ENCODE results near the gene CHRNB4.

GRCh38 chr15:78676424-78677110 lies 35.6 kb upstream of the CHRNB4 start:
- TF ChIP-seq CREB5 (CRISPR knock-in tag; IDR thresholded peaks at IDR 0.05; ENCODE audit: low read depth): no peak
- no peak for TF ChIP-seq SNAI2 (CRISPR knock-in tag; IDR thresholded peaks at IDR 0.05)
- TF ChIP-seq PATZ1 (CRISPR knock-in tag; IDR thresholded peaks at IDR 0.05; ENCODE audit: borderline replicate concordance): no peak
- TF ChIP-seq, protein P1, sequence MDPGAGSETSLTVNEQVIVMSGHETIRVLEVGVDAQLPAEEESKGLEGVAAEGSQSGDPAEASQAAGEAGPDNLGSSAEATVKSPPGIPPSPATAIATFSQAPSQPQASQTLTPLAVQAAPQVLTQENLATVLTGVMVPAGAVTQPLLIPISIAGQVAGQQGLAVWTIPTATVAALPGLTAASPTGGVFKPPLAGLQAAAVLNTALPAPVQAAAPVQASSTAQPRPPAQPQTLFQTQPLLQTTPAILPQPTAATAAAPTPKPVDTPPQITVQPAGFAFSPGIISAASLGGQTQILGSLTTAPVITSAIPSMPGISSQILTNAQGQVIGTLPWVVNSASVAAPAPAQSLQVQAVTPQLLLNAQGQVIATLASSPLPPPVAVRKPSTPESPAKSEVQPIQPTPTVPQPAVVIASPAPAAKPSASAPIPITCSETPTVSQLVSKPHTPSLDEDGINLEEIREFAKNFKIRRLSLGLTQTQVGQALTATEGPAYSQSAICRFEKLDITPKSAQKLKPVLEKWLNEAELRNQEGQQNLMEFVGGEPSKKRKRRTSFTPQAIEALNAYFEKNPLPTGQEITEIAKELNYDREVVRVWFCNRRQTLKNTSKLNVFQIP (CRISPR knock-in tag; IDR thresholded peaks at IDR 0.05; ENCODE audit: borderline replicate concordance, low read depth): no peak
- TF ChIP-seq PPARA (CRISPR knock-in tag; IDR thresholded peaks at IDR 0.05; ENCODE audit: borderline replicate concordance): no peak
- TF ChIP-seq BACH2 (CRISPR knock-in tag; IDR thresholded peaks at IDR 0.05; ENCODE audit: borderline replicate concordance): no peak
- TF ChIP-seq ZC3H10 (CRISPR knock-in tag; IDR thresholded peaks at IDR 0.05): no peak
- TF ChIP-seq RARB (CRISPR knock-in tag; IDR thresholded peaks at IDR 0.05): no peak
- no peak for TF ChIP-seq OSR1 (CRISPR knock-in tag; IDR thresholded peaks at IDR 0.05)
- TF ChIP-seq ARNTL (CRISPR knock-in tag; IDR thresholded peaks at IDR 0.05; ENCODE audit: borderline replicate concordance, low read depth): no peak
- TF ChIP-seq ZFP3 (CRISPR knock-in tag; IDR thresholded peaks at IDR 0.05): no peak
- TF ChIP-seq ISL1 (CRISPR knock-in tag; IDR thresholded peaks at IDR 0.05): no peak
- no peak for TF ChIP-seq ZNF70 (CRISPR knock-in tag; IDR thresholded peaks at IDR 0.05)
- no peak for TF ChIP-seq TSHZ2 (CRISPR knock-in tag; IDR thresholded peaks at IDR 0.05)
